Right lobe of liver (tissue), 4 donors: Measurements from ENCODE around the gene FAM204A.

Experiments used
- CTCF ChIP-seq, 4 donors: fragments of 200-600 bp in 3 of 4; fragments of 450-650 bp in 1 of 4; IDR thresholded peaks; one replicate each; pipeline versions ENCODE4 v1.5.1 to v1.8.0; 2016 to 2022; ENCODE audit warnings: antibody characterized with exemption in 4 of 4, mild to moderate bottlenecking in 2 of 4
- POLR2A ChIP-seq: fragments of 450-650 bp; IDR thresholded peaks from one replicate; pipeline ENCODE4 v1.6.1; 2017; ENCODE audit warnings: antibody characterized with exemption, mild to moderate bottlenecking
- donor health status: DM: no; HTN: no; CAD: no.
- donor health status: DM: no; HTN: no; CAD: no.
- donor health status: DM: no; HTN: yes; CAD: no.

- TF ChIP-seq CTCF (IDR thresholded peaks at IDR 0.05), result no peak
- no peak for TF ChIP-seq POLR2A
Measured at GRCh38 chr10:118343549-118343948, 1.4 kb upstream of the FAM204A start.
